Natural killer cell (primary cell): ENCODE measurements around the gene PDK1. TPM values are rescaled to one million over a fixed set of nuclear protein-coding genes. Genes with fewer than 3 reads are reported as not detected.

Experiments
- ATAC-seq, 3 donors: fragments of 150-1000 bp in 2 of 3; fragments of 200-7000 bp in 1 of 3; cut with Tn5 transposase; 1 replicate in 1 of 3; 2 replicates in 2 of 3; pipeline ENCODE4 v1.10.0; 2021; ENCODE audit warnings: mild to moderate bottlenecking in 2 of 3, moderate library complexity in 2 of 3
- DNase-seq, 2 donors: peaks; one replicate each; pipeline versions ENCODE4 v3.0.0 to v3.0.0-alpha.2; 2013 to 2021; ENCODE audit warnings: mixed read lengths in 1 of 2
- H3K27ac ChIP-seq: one replicate; pipeline ENCODE4 v1.5.1; 2013; ENCODE audit warnings: mild to moderate bottlenecking, low read length
- H3K27me3 ChIP-seq: one replicate; pipeline ENCODE4 v1.6.1; 2013; ENCODE audit warnings: low read length; ENCODE audit not compliant: control insufficient read depth, insufficient read depth
- H3K36me3 ChIP-seq: one replicate; pipeline ENCODE4 v1.6.1; 2013; ENCODE audit warnings: low read length; ENCODE audit not compliant: control insufficient read depth, insufficient read depth
- H3K4me1 ChIP-seq: one replicate; pipeline ENCODE4 v1.6.1; 2013; ENCODE audit warnings: low read length; ENCODE audit not compliant: control insufficient read depth, insufficient read depth
- H3K4me3 ChIP-seq: one replicate; pipeline ENCODE4 v1.5.1; 2013; ENCODE audit warnings: low read length
- H3K9me3 ChIP-seq: one replicate; pipeline ENCODE4 v1.6.1; 2013; ENCODE audit warnings: low read length; ENCODE audit not compliant: control insufficient read depth, insufficient read depth
- H3K27ac Mint-ChIP-seq, 2 donors: one replicate each; pipeline ENCODE4 v1.8.0; 2022; ENCODE audit warnings: mild to moderate bottlenecking in 2 of 2, mixed read lengths in 2 of 2, moderate library complexity in 1 of 2
- H3K27me3 Mint-ChIP-seq, 2 donors: one replicate each; pipeline ENCODE4 v1.8.0; 2022; ENCODE audit warnings: low read depth in 2 of 2, mixed read lengths in 2 of 2
- H3K36me3 Mint-ChIP-seq: one replicate; pipeline ENCODE4 v1.8.0; 2022; ENCODE audit warnings: mixed read lengths
- H3K4me1 Mint-ChIP-seq, 2 donors: one replicate each; pipeline ENCODE4 v1.8.0; 2022; ENCODE audit warnings: mixed read lengths in 2 of 2
- H3K4me3 Mint-ChIP-seq: one replicate; pipeline ENCODE4 v1.8.0; 2022; ENCODE audit warnings: mild to moderate bottlenecking, moderate library complexity, mixed read lengths
- H3K9me3 Mint-ChIP-seq, 2 donors: one replicate each; pipeline ENCODE4 v1.8.0; 2022; ENCODE audit warnings: mixed read lengths in 2 of 2
- CTCF ChIP-seq: fragments of 200-600 bp; IDR thresholded peaks from one replicate; pipeline ENCODE4 v1.8.0; 2022; ENCODE audit warnings: antibody characterized with exemption
- WGBS: methylation state at CpG from one replicate; pipeline ENCODE4 v1.1.7; 2013; ENCODE audit warnings: missing lambda C conversion rate; ENCODE audit not compliant: insufficient coverage; 5-methylcytosine and 5-hydroxymethylcytosine counted together
- intact Hi-C: fragments of 100-400 bp; cut with micrococcal nuclease; formaldehyde crosslinking; loops from one replicate; pipeline ENCODE4 v1.14.2; 2022
- total RNA-seq, 4 donors: library from RNA; stranded (reverse); fragments of 120-200 nt in 1 of 4; gene quantifications; one replicate each; pipeline versions ENCODE4 v1.2.3 to v1.2.4, GENCODE V29; 2013 to 2022

PDK1 gene
- total RNA-seq, 3 donors from 2014 or later (not counting 1 experiment from before 2014, with no cell fraction given) = 17.3 to 29.1 (median 22.6) TPM

- ATAC-seq (no peak), DNase-seq (no peak)
- no peaks in the 10 kb centered on the region for H3K27me3 Mint-ChIP-seq
- H3K4me1 Mint-ChIP-seq = no peaks in the 10 kb centered on the region
- H3K27ac ChIP-seq = no peak overlapping the region
- H3K4me3 Mint-ChIP-seq = no peak overlapping the region
- H3K9me3 ChIP-seq = no peaks in the 10 kb centered on the region
- H3K27me3 ChIP-seq = no peaks in the 10 kb centered on the region
- WGBS = 96% methylated on average over 4 of the region's 5 CpGs
- no peak overlapping the region for H3K27ac Mint-ChIP-seq
- peaks cover 16% of the 10 kb centered on the region for H3K36me3 Mint-ChIP-seq
- intact Hi-C loops = no loop called here
- no peaks in the 10 kb centered on the region for H3K9me3 Mint-ChIP-seq
- TF ChIP-seq CTCF = no peak
- H3K36me3 ChIP-seq = peaks cover 36% of the 10 kb centered on the region
- no peaks in the 10 kb centered on the region for H3K4me1 ChIP-seq
- H3K4me3 ChIP-seq = no peak overlapping the region
Observed at GRCh38 chr2:172564376-172564775, 8.5 kb downstream of the PDK1 start.

GRCh38 chr2:172571245-172571644, 15.4 kb downstream of the PDK1 start:
- no peak for ATAC-seq
- Mint-ChIP-seq H3K27me3 (no peaks in the 10 kb centered on the region), H3K4me3 (no peak overlapping the region), H3K36me3 (peaks cover 43% of the 10 kb centered on the region), H3K9me3 (peaks cover 0 to 9% of the 10 kb centered on the region in 2 donors), H3K27ac (no peak overlapping the region), H3K4me1 (peaks cover 0 to 6% of the 10 kb centered on the region in 2 donors)
- no peak overlapping the region for H3K27ac ChIP-seq
- intact Hi-C loops = no loop called here
- no peaks in the 10 kb centered on the region for H3K4me1 ChIP-seq
- peaks cover 9% of the 10 kb centered on the region for H3K9me3 ChIP-seq
- no peak for DNase-seq
- H3K27me3 ChIP-seq = no peaks in the 10 kb centered on the region
- no peak for TF ChIP-seq CTCF
- H3K4me3 ChIP-seq = no peak overlapping the region
- peaks cover 31% of the 10 kb centered on the region for H3K36me3 ChIP-seq

GRCh38 chr2:172572981-172573380, 17.1 kb downstream of the PDK1 start:
- H3K36me3 ChIP-seq = peaks cover 34% of the 10 kb centered on the region
- Mint-ChIP-seq H3K4me1 (peaks cover 0 to 6% of the 10 kb centered on the region in 2 donors), H3K9me3 (peaks cover under 1 to 14% of the 10 kb centered on the region in 2 donors), H3K27ac (no peak overlapping the region), H3K36me3 (peaks cover 47% of the 10 kb centered on the region), H3K4me3 (no peak overlapping the region), H3K27me3 (no peaks in the 10 kb centered on the region)
- 86% methylated on average over 2 of the region's 2 CpGs for WGBS
- H3K9me3 ChIP-seq = peaks cover 9% of the 10 kb centered on the region
- no peak for TF ChIP-seq CTCF
- ATAC-seq (no peak), DNase-seq (no peak)
- no peak overlapping the region for H3K27ac ChIP-seq
- H3K4me1 ChIP-seq = no peaks in the 10 kb centered on the region
- no peaks in the 10 kb centered on the region for H3K27me3 ChIP-seq
- no peak overlapping the region for H3K4me3 ChIP-seq
- intact Hi-C loops = no loop called here

GRCh38 chr2:172574965-172575364, 19.1 kb downstream of the PDK1 start:
- H3K9me3 Mint-ChIP-seq = peaks cover 3 to 21% of the 10 kb centered on the region in 2 donors
- H3K27me3 Mint-ChIP-seq = no peaks in the 10 kb centered on the region
- Histone ChIP-seq H3K4me3 (no peak overlapping the region), H3K27me3 (no peaks in the 10 kb centered on the region), H3K9me3 (peaks cover 9% of the 10 kb centered on the region), H3K4me1 (no peaks in the 10 kb centered on the region), H3K36me3 (peaks cover 27% of the 10 kb centered on the region), H3K27ac (no peak overlapping the region)
- peaks cover 60% of the 10 kb centered on the region for H3K36me3 Mint-ChIP-seq
- TF ChIP-seq CTCF = no peak
- ATAC-seq (no peak), DNase-seq (no peak)
- no peak overlapping the region for H3K27ac Mint-ChIP-seq
- 90% methylated on average over 1 of the region's 1 CpG for WGBS
- peaks cover 6 to 9% of the 10 kb centered on the region in 2 donors for H3K4me1 Mint-ChIP-seq
- intact Hi-C loops = no loop called here
- H3K4me3 Mint-ChIP-seq = no peak overlapping the region
